ENCODE results near the gene PACRG. TPM values are rescaled to one million over a fixed set of nuclear protein-coding genes. Genes with fewer than 3 reads are reported as not detected.

PACRG gene
- total and polyA plus RNA-seq, 2 of the 8 experiments (the other 6 are each of a cell fraction or from before 2014, with no cell fraction given): 0.44 to 0.54 TPM

- no peak overlapping the region for H2BK120ac ChIP-seq (replicated peaks; ENCODE audit: low read depth, low read length)
- H3K4ac ChIP-seq (replicated peaks; ENCODE audit: insufficient read length, low read depth, low read length): no peak overlapping the region
- H2BK15ac ChIP-seq (ENCODE audit: low read length): no peak overlapping the region
- no peak overlapping the region for H3K27ac ChIP-seq (ENCODE audit: low read depth, low read length)
- no peak overlapping the region for H2AFZ ChIP-seq (ENCODE audit: low read length)
- no peak overlapping the region for H4K5ac ChIP-seq (ENCODE audit: insufficient read length, low read depth, low read length)
- DNase-seq (ENCODE audit: low read depth in 1 of 2, low spot score in 2 of 2): no peak
- H2BK20ac ChIP-seq (ENCODE audit: low read length): no peak overlapping the region
- FAIRE-seq: no peak
- H3K9ac ChIP-seq (replicated peaks in 1 of 4; ENCODE audit: extremely low read depth in 1 of 4, low read depth in 3 of 4, low read length in 3 of 4): no peak overlapping the region
- WGBS, 2 experiments (ENCODE audit: extremely low coverage in 1 of 2, insufficient coverage in 1 of 2, insufficient read length in 1 of 2, insufficient replicate concordance in 2 of 2, low coverage in 1 of 2, low lambda C conversion rate in 2 of 2, missing lambda C conversion rate in 1 of 2): 64% methylated on average over 4 of the region's 4 CpGs; no CpG with 5 or more reads in 1 of the 2 experiments
- H3K23ac ChIP-seq (ENCODE audit: insufficient read length): no peak overlapping the region
- no peak overlapping the region for H3K4me2 ChIP-seq (ENCODE audit: insufficient read depth in 1 of 2, low read depth in 2 of 2, low read length in 2 of 2)
- H3K79me2 ChIP-seq (ENCODE audit: control insufficient read depth in 1 of 2, insufficient read depth in 2 of 2, low read length in 2 of 2): no peaks in the 10 kb centered on the region
- no peaks in the 10 kb centered on the region for H4K20me1 ChIP-seq (replicated peaks in 1 of 2; ENCODE audit: control insufficient read depth in 1 of 2, insufficient read depth in 2 of 2, low read length in 2 of 2)
- peaks cover 10 to 14% of the 10 kb centered on the region in 2 experiments for H3K9me3 ChIP-seq (ENCODE audit: insufficient read depth in 2 of 2, low read depth in 1 of 2, low read length in 1 of 2)
- H3K23me2 ChIP-seq (ENCODE audit: low read depth, low read length): no peaks in the 10 kb centered on the region
- ChIA-PET POLR2A (ENCODE audit: partially characterized antibody) (no interaction called here), CTCF (ENCODE audit: partially characterized antibody) (no interaction called here)
- H2AK5ac ChIP-seq (ENCODE audit: low read depth, low read length): no peak overlapping the region
- no peaks in the 10 kb centered on the region for H3K79me1 ChIP-seq (ENCODE audit: low read depth, low read length)
- H2BK5ac ChIP-seq (ENCODE audit: low read depth, low read length): no peak overlapping the region
- no peak for TF ChIP-seq TBP (IDR thresholded peaks at IDR 0.05; ENCODE audit: low read depth, low read length)
- TF ChIP-seq JUN (IDR thresholded peaks at IDR 0.05; ENCODE audit: low read depth, low read length): no peak
- no peak for TF ChIP-seq HDAC2 (IDR thresholded peaks at IDR 0.05; ENCODE audit: borderline replicate concordance in 1 of 2, low read depth in 2 of 2, low read length in 2 of 2)
- H3K36me3 ChIP-seq (ENCODE audit: control insufficient read depth in 2 of 4, insufficient read depth in 4 of 4, low read length in 3 of 4): no peaks in the 10 kb centered on the region
- H3K14ac ChIP-seq (ENCODE audit: insufficient read length): no peak overlapping the region
- H3K56ac ChIP-seq (replicated peaks; ENCODE audit: insufficient read length, low read depth, low read length): no peak overlapping the region
- no peak overlapping the region for H4K8ac ChIP-seq (ENCODE audit: extremely low read depth, insufficient read depth, low read length)
- H3K27me3 ChIP-seq (replicated peaks in 1 of 4; ENCODE audit: control insufficient read depth in 3 of 4, extremely low read depth in 1 of 4, insufficient read depth in 3 of 4, low read length in 3 of 4): no peaks in the 10 kb centered on the region
- H2BK12ac ChIP-seq (ENCODE audit: low read depth, low read length): no peak overlapping the region
- H3K4me1 ChIP-seq (replicated peaks in 1 of 4; ENCODE audit: control insufficient read depth in 3 of 4, insufficient read depth in 4 of 4, low read length in 3 of 4): no peaks in the 10 kb centered on the region
- H3K4me3 ChIP-seq (ENCODE audit: extremely low read depth in 1 of 4, insufficient read depth in 2 of 4, low read depth in 3 of 4, low read length in 4 of 4): no peak overlapping the region
- H4K91ac ChIP-seq (replicated peaks; ENCODE audit: insufficient read length, low read length): no peak overlapping the region
- no peak overlapping the region for H3K18ac ChIP-seq (ENCODE audit: extremely low read depth, low read length)
Measured at GRCh38 chr6:163209005-163209404, 481.2 kb downstream of the PACRG start.
